Heart right ventricle (tissue), 16 donors: ENCODE data around the gene UQCRC2. TPM values are rescaled to one million over a fixed set of nuclear protein-coding genes. Genes with fewer than 3 reads are reported as not detected.
A peak's percentile ranks its signal among the peaks of the same experiment; 100 is the strongest.

Source experiments
- ATAC-seq, 8 donors: fragments of 200-7000 bp; cut with Tn5 transposase; one replicate each; pipeline ENCODE4 v1.9.1; 2020; ENCODE audit warnings: mild to moderate bottlenecking in 8 of 8, moderate library complexity in 8 of 8, moderate number of reproducible peaks in 1 of 8
- DNase-seq, 2 donors: peaks; one replicate each; pipeline ENCODE4 v3.0.0-alpha.2; 2020
- H3K27ac ChIP-seq, 10 donors: fragments of 200-600 bp; sonication (generic) in 2 of 10; one replicate each; pipeline versions ENCODE4 v1.5.0 to v1.8.0; 2020 to 2022; ENCODE audit warnings: mild to moderate bottlenecking in 3 of 10
- H3K27me3 ChIP-seq, 7 donors: fragments of 200-600 bp; one replicate each; pipeline ENCODE4 v1.8.0; 2021 to 2022; ENCODE audit warnings: mild to moderate bottlenecking in 2 of 7
- H3K36me3 ChIP-seq, 9 donors: fragments of 200-600 bp; sonication (generic) in 1 of 9; one replicate each; pipeline versions ENCODE4 v1.5.0 to v1.8.0; 2020 to 2022; ENCODE audit warnings: mild to moderate bottlenecking in 2 of 9
- H3K4me1 ChIP-seq, 9 donors: fragments of 200-600 bp; sonication (generic) in 1 of 9; one replicate each; pipeline versions ENCODE4 v1.5.0 to v1.8.0; 2020 to 2022; ENCODE audit warnings: mild to moderate bottlenecking in 4 of 9
- H3K4me3 ChIP-seq, 10 donors: fragments of 200-600 bp; sonication (generic) in 2 of 10; one replicate each; pipeline versions ENCODE4 v1.5.0 to v1.8.0; 2020 to 2022; ENCODE audit warnings: mild to moderate bottlenecking in 7 of 10, moderate library complexity in 2 of 10
- H3K9me3 ChIP-seq, 11 donors: fragments of 200-600 bp in 10 of 11; sonication (generic) in 2 of 11; one replicate each; pipeline versions ENCODE4 v1.5.0 to v1.8.0; 2013 to 2022; ENCODE audit warnings: mild to moderate bottlenecking in 2 of 11, control low read depth in 1 of 11, moderate library complexity in 1 of 11
- WGBS, 2 donors: extraction: QIAGEN DNeasy Blood & Tissue Kit; methylation state at CpG; one replicate each; pipeline ENCODE4 v1.1.7; 2013; ENCODE audit warnings: inconsistent platforms in 1 of 2; 5-methylcytosine and 5-hydroxymethylcytosine counted together
- intact Hi-C, 10 donors: fragments of 100-400 bp; cut with DNase I; formaldehyde crosslinking; loops; one replicate each; pipeline versions ENCODE4 v1.11.1 to v1.14.2; 2022
- polyA plus RNA-seq, 2 donors: library from polyadenylated mRNA; stranded (reverse); fragments of 200-250 nt; gene quantifications; one replicate each; pipeline ENCODE4 v1.2.3, GENCODE V29; 2013
- total RNA-seq, 10 donors: library from RNA; stranded (reverse); fragmentation: NEBNext Ultra II Directional in 3 of 10; extraction: Animal tissue kit (Norgen Biotek cat#: 25700) in 3 of 10; gene quantifications; one replicate each; pipeline versions ENCODE4 v1.2.1 to v1.2.4, GENCODE V29; 2021 to 2023
- TF ChIP-seq, protein P1 (sequence below), 9 donors: fragments of 200-600 bp; sonication (generic) in 2 of 9; IDR thresholded peaks; one replicate each; pipeline versions ENCODE4 v1.5.0 to v1.8.0; 2021 to 2022; ENCODE audit warnings: antibody characterized with exemption in 9 of 9, mild to moderate bottlenecking in 5 of 9, moderate library complexity in 1 of 9
- donor health status: Arrhythmogenic right ventricular cardiomyopathy.
- donor health status: ischemic (EF 13 %, LVEDD 7.1; RV severe dilation, severe dysfunction).
- donor health status: healthy with polysubstance abuse.
- donor health status: DM: no; HTN: yes; CAD: no.
- donor health status: DM: no; HTN: no; CAD: no.
- donor health status: ischemic (EF 25% LVEDD 6.9; RV normal size, moderate dysfunction).
- donor health status: ischemic (EF 25% LVEDD 5.7; RV mildly dilated, moderate dysfunction).
- donor health status: healthy.
- donor health status: DM: yes; HTN: yes; CAD: no.
- donor health status: Ischemic cardiomyopathy.
- donor health status: ischemic (EF 35%, LVEDD 5.7; RV mildly dilated, moderate dysfunction).
- donor health status: nonischemic (EF 11% LVEDD 7.7; RV severe dilation, severe dysfunction).
- donor health status: DM: yes; HTN: yes; CAD: no.
- donor health status: PGD.
- donor health status: ischemic (EF 29% LVEDD 5.4; RV normal size, mild dysfunction).
- donor health status: nonischemic (EF 23%, LVEDD 6.1; RV moderate dilation, normal function).

UQCRC2 gene
- total and polyA plus RNA-seq, 12 donors, result 183 to 1,183 (median 958) TPM

- H3K36me3 ChIP-seq, result peaks cover 0 to 42% (median 19%) of the 10 kb centered on the region in 9 donors
- DNase-seq (no peak), ATAC-seq (peak in 4 of 8 donors; percentile 24 to 47 (median 42))
- peak overlapping the region in 2 of 10 donors; percentile 10 to 45 for H3K27ac ChIP-seq
- no peaks in the 10 kb centered on the region for H3K9me3 ChIP-seq
- peaks cover 0 to 64% (median 44%) of the 10 kb centered on the region in 9 donors for H3K4me1 ChIP-seq
- 37 to 43% methylated on average over 2 of the region's 2 CpGs for WGBS, 2 donors
- intact Hi-C loops, result no loop called here
- no peak overlapping the region for H3K4me3 ChIP-seq
- H3K27me3 ChIP-seq, result no peaks in the 10 kb centered on the region
- TF ChIP-seq, protein P1, sequence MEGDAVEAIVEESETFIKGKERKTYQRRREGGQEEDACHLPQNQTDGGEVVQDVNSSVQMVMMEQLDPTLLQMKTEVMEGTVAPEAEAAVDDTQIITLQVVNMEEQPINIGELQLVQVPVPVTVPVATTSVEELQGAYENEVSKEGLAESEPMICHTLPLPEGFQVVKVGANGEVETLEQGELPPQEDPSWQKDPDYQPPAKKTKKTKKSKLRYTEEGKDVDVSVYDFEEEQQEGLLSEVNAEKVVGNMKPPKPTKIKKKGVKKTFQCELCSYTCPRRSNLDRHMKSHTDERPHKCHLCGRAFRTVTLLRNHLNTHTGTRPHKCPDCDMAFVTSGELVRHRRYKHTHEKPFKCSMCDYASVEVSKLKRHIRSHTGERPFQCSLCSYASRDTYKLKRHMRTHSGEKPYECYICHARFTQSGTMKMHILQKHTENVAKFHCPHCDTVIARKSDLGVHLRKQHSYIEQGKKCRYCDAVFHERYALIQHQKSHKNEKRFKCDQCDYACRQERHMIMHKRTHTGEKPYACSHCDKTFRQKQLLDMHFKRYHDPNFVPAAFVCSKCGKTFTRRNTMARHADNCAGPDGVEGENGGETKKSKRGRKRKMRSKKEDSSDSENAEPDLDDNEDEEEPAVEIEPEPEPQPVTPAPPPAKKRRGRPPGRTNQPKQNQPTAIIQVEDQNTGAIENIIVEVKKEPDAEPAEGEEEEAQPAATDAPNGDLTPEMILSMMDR (IDR thresholded peaks at IDR 0.05), result no peak
Observed at GRCh38 chr16:21987498-21987897, 34.3 kb downstream of the UQCRC2 start.

- no peaks in the 10 kb centered on the region for H3K27me3 ChIP-seq
- H3K4me1 ChIP-seq, result peaks cover 0 to 64% (median 44%) of the 10 kb centered on the region in 9 donors
- intact Hi-C loops, result no loop called here
- no peaks in the 10 kb centered on the region for H3K9me3 ChIP-seq
- ATAC-seq, result no peak
- H3K27ac ChIP-seq, result no peak overlapping the region
- H3K36me3 ChIP-seq, result peaks cover 0 to 26% (median 6%) of the 10 kb centered on the region in 9 donors
- no peak overlapping the region for H3K4me3 ChIP-seq
- WGBS, 2 donors, result 45 to 50% methylated on average over 5 of the region's 5 CpGs
- DNase-seq, result no peak
- TF ChIP-seq, protein P1 (IDR thresholded peaks at IDR 0.05), result no peak
Observed at GRCh38 chr16:21989133-21989532, 36.0 kb downstream of the UQCRC2 start.

DNA sequence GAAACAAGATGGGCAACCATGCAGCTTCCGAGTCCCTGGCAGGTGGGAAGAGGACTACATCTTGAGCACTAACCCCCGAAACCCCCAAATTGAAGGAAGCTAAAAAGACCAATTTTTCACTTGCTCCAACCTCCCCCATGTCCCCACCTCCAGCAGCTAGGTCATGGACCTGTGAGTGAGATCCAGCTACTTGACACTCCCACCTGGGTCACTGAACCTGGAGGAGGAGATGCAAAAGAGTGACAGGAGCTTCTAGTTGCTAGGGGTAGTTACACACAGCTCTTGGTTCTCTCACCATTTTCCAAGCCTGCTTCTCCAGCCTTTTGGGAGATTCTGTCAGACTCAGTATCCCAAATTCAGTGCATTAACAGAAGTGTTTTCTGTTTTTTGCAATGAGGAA, 36.6 kb downstream of the UQCRC2 start:
- H3K27ac ChIP-seq, result no peak overlapping the region
- WGBS, 2 donors, result 89 to 92% methylated on average over 2 of the region's 2 CpGs
- ATAC-seq (no peak), DNase-seq (no peak)
- no peaks in the 10 kb centered on the region for H3K27me3 ChIP-seq
- H3K36me3 ChIP-seq, result peaks cover 0 to 20% (median 0%) of the 10 kb centered on the region in 9 donors
- peaks cover 0 to 63% (median 44%) of the 10 kb centered on the region in 9 donors for H3K4me1 ChIP-seq
- intact Hi-C loops, result no loop called here
- TF ChIP-seq, protein P1 (IDR thresholded peaks at IDR 0.05), result no peak
- H3K4me3 ChIP-seq, result no peak overlapping the region
- H3K9me3 ChIP-seq, result no peaks in the 10 kb centered on the region

GRCh38 chr16:21990381-21990944, 37.3 kb downstream of the UQCRC2 start:
- Histone ChIP-seq H3K36me3 (peaks cover 0 to 13% (median 0%) of the 10 kb centered on the region in 9 donors), H3K9me3 (no peaks in the 10 kb centered on the region), H3K27ac (peak overlapping the region in 1 of 10 donors; percentile 12), H3K4me3 (no peak overlapping the region), H3K27me3 (no peaks in the 10 kb centered on the region), H3K4me1 (peaks cover 0 to 58% (median 41%) of the 10 kb centered on the region in 9 donors)
- WGBS, 2 donors, result 32 to 37% methylated on average over 3 of the region's 3 CpGs
- ATAC-seq (no peak), DNase-seq (no peak)
- TF ChIP-seq, protein P1 (IDR thresholded peaks at IDR 0.05), result no peak
- intact Hi-C loops, result no loop called here
